ENCODE results near the gene ZNF334.
A peak's percentile ranks its signal among the peaks of the same experiment; 100 is the strongest.

ZNF334 gene

GRCh38 chr20:46512943-46513844, at the start of gene ZNF334:
ZNF334 (minus strand) TSS chr20:46513559; CDS start chr20:46512102, 1,457 bp downstream.
- no peak for DNase-seq (ENCODE audit: low read depth)
- H3K4me3 ChIP-seq (ENCODE audit: low read depth, low read length), result peak within 1 kb of the TSS; percentile 68
- in situ Hi-C loops (cut with HindIII; ENCODE audit: low sequenced_read_pairs), result no loop called here
- no peak for TF ChIP-seq CTCF (IDR thresholded peaks at IDR 0.05; ENCODE audit: low read depth, low read length, missing control alignments)

DNA sequence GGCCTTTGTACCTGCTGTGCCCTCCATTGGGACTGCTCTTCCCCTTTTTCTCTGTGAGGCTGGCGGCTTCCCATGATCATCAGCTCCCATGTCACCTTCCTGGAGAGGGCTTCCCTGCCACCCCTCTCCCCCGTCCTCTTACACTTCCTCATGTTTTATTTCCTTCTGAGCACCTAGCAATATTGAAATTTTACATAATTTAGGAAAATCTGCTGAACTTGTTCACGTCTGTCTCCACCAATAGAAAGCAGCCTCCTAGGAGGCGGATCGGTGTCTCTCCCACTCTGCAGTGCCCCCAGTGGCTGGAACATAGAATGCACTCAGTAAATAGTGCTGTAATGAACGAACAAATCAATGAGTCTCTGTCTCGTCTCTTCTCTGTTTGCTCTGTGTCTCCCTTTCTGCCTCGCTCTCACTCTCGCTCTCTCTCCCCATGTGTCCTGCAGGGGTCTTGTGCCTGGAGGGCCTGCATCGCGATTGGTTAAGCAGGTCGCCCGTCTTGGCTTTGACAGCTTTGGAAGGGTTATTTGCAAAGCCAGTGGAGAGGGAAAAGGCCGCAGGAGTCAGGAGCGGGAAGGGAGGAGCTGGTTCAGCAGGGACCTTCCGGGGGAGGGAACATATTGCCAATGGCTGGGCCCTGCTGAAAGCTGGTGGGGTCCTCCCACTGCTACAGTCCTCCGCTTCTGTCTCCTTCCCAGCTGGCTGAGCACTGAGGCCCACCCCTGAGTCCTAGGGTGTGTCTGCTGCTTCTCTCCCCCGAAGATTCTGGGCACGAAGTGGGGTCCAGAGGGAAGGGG, 49.2 kb upstream of the ZNF334 start:
- DNase-seq (ENCODE audit: low read depth), result peak; percentile 5
- no peak overlapping the region for H3K4me3 ChIP-seq (ENCODE audit: low read depth, low read length)
- in situ Hi-C loops (cut with HindIII; ENCODE audit: low sequenced_read_pairs), result no loop called here
- peak; percentile 86 for TF ChIP-seq CTCF (IDR thresholded peaks at IDR 0.05; ENCODE audit: low read depth, low read length, missing control alignments)

- no peak for DNase-seq (ENCODE audit: low read depth)
- in situ Hi-C loops (cut with HindIII; ENCODE audit: low sequenced_read_pairs), result no loop called here
- no peak overlapping the region for H3K4me3 ChIP-seq (ENCODE audit: low read depth, low read length)
- no peak for TF ChIP-seq CTCF (IDR thresholded peaks at IDR 0.05; ENCODE audit: low read depth, low read length, missing control alignments)
Measured at GRCh38 chr20:46562009-46562372, 48.6 kb upstream of the ZNF334 start.

GRCh38 chr20:46559685-46560440, 46.5 kb upstream of the ZNF334 start:
- in situ Hi-C loops (cut with HindIII; ENCODE audit: low sequenced_read_pairs), result no loop called here
- H3K4me3 ChIP-seq (ENCODE audit: low read depth, low read length), result no peak overlapping the region
- TF ChIP-seq CTCF (IDR thresholded peaks at IDR 0.05; ENCODE audit: low read depth, low read length, missing control alignments), result peak; percentile 3
- no peak for DNase-seq (ENCODE audit: low read depth)

DNA sequence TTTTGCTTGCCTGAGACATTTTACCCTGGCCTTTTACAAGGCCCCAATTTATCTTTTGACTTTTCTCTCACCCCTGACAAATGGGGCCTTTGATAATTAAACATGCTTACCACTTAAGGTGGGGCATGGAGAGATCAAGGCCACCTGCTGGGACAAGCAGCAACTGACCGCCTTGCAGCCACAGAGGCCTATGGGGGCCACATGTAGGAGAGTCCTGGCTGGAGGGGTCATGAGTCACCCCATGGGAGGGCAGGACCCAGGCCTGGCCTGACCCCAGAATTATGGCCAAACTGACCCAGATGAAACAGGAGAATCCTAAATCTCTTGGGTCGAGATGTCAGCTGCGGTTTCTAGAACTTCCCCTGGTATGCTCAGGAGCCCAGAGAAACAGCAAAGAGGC, 45.6 kb upstream of the ZNF334 start:
- DNase-seq (ENCODE audit: low read depth), result no peak
- H3K4me3 ChIP-seq (ENCODE audit: low read depth, low read length), result no peak overlapping the region
- no peak for TF ChIP-seq CTCF (IDR thresholded peaks at IDR 0.05; ENCODE audit: low read depth, low read length, missing control alignments)
- in situ Hi-C loops (cut with HindIII; ENCODE audit: low sequenced_read_pairs), result no loop called here

DNA sequence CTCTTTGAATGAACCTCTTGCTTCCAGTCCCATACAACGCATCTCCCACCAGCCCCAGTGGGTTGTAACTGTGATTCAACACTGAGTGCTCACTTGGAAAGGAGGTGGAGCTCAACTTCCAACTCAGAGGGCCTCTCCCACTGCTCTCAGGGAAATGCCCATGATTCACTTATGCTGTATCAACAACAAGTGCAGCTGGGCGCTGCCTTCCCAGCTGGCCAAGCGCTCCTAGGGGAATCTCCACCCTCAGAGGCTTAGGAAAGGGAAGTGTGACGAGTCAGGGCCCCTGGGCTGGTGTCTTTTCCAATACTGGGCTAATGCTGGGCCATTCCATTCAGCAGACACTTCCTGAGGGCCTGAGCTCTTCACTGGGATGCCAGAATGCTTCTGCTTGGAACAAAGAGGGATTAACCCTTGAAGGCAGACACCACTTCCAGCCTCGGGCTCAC, 45.2 kb upstream of the ZNF334 start:
- no peak overlapping the region for H3K4me3 ChIP-seq (ENCODE audit: low read depth, low read length)
- in situ Hi-C loops (cut with HindIII; ENCODE audit: low sequenced_read_pairs), result no loop called here
- DNase-seq (ENCODE audit: low read depth), result peak; percentile 15
- no peak for TF ChIP-seq CTCF (IDR thresholded peaks at IDR 0.05; ENCODE audit: low read depth, low read length, missing control alignments)

All from astrocyte of the cerebellum (primary cell).